Measurements from ENCODE around the gene SCN7A.

GRCh38 chr2:166433457-166433856 is 60.6 kb downstream of the SCN7A start:
- TF ChIP-seq RELA (CRISPR knock-in tag; IDR thresholded peaks at IDR 0.05; ENCODE audit: borderline replicate concordance) (no peak), NFYB (CRISPR knock-in tag; conservative IDR thresholded peaks at IDR 0.05; ENCODE audit: low read depth) (no peak), CTCF (IDR thresholded peaks at IDR 0.05) (no peak), ATF6 (CRISPR knock-in tag; IDR thresholded peaks at IDR 0.05) (no peak), SMAD3 (CRISPR knock-in tag; IDR thresholded peaks at IDR 0.05; ENCODE audit: borderline replicate concordance) (no peak), CREB1 (CRISPR knock-in tag; IDR thresholded peaks at IDR 0.05) (no peak), MAX (CRISPR knock-in tag; IDR thresholded peaks at IDR 0.05) (no peak), MXD4 (CRISPR knock-in tag; IDR thresholded peaks at IDR 0.05; ENCODE audit: borderline replicate concordance) (no peak), FOXP1 (CRISPR knock-in tag; IDR thresholded peaks at IDR 0.05; ENCODE audit: borderline replicate concordance) (no peak), ZNF263 (CRISPR knock-in tag; IDR thresholded peaks at IDR 0.05; ENCODE audit: low read depth) (no peak), ATF2 (CRISPR knock-in tag; IDR thresholded peaks at IDR 0.05; ENCODE audit: borderline replicate concordance, low read depth) (no peak)

Data from WTC11 (cell line).